Measurements from ENCODE around the gene RBM19. TPM values are rescaled to one million over a fixed set of nuclear protein-coding genes. Genes with fewer than 3 reads are reported as not detected.

The RBM19 gene
- total and polyA plus RNA-seq, 9 donors: 11.6 to 44.0 (median 33.9) TPM

DNA sequence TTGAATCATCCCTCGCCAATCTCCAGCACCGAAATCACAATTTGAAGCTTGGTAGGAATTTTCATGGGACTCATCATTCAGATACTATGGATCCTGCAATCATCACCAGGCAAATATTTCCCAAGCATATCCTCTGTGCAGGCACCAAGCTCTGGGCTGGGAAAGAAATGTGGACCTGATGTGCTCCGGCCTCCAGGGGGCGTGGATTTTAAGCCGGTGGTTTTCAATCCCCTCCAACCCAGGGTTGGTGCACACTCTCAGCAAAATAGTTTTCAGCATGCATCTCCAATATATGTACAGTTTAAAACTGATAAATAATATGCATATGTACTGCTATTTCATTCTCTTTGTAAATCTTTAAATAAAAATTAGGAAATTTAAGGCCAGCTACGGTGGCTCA lies 98.9 kb downstream of the RBM19 start:
- Histone ChIP-seq H3K36me3 (no peaks in the 10 kb centered on the region), H3K27ac (no peak overlapping the region), H3K4me3 (no peak overlapping the region), H3K4me1 (ENCODE audit: insufficient read depth) (no peaks in the 10 kb centered on the region), H3K9me3 (no peaks in the 10 kb centered on the region), H3K27me3 (no peaks in the 10 kb centered on the region)
- no peak for DNase-seq
- TF ChIP-seq POLR2A (IDR thresholded peaks at IDR 0.05): no peak
- WGBS, 3 donors: 88 to 94% (median 89%) methylated on average over 6 of the region's 6 CpGs
- intact Hi-C loops (cut with DNase I): no loop called here

DNA sequence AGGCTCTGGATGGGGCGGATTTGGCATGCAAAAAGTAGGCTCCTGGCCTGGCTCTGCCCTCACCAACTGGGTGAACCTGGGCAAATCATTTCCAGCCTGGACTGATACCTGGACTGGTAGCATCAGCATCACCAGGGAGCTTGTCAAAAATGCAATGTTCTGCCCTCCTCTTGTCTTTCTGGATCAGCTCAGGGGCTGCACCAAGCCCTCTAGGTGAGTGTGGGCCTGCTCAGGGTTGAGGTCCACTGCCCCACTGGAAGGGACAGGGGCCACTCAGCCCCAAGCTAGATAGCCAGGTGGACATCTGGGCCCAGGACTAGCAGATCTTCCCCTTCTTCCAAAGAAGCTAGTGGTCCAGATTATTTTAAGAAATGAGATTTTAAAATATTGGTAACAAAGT lies 99.6 kb downstream of the RBM19 start:
- H3K9me3 ChIP-seq: no peaks in the 10 kb centered on the region
- intact Hi-C loops (cut with DNase I): no loop called here
- TF ChIP-seq EP300 (IDR thresholded peaks at IDR 0.05): no peak
- TF ChIP-seq, protein P1, sequence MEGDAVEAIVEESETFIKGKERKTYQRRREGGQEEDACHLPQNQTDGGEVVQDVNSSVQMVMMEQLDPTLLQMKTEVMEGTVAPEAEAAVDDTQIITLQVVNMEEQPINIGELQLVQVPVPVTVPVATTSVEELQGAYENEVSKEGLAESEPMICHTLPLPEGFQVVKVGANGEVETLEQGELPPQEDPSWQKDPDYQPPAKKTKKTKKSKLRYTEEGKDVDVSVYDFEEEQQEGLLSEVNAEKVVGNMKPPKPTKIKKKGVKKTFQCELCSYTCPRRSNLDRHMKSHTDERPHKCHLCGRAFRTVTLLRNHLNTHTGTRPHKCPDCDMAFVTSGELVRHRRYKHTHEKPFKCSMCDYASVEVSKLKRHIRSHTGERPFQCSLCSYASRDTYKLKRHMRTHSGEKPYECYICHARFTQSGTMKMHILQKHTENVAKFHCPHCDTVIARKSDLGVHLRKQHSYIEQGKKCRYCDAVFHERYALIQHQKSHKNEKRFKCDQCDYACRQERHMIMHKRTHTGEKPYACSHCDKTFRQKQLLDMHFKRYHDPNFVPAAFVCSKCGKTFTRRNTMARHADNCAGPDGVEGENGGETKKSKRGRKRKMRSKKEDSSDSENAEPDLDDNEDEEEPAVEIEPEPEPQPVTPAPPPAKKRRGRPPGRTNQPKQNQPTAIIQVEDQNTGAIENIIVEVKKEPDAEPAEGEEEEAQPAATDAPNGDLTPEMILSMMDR (IDR thresholded peaks at IDR 0.05): no peak
- DNase-seq: no peak
- H3K27ac ChIP-seq: no peak overlapping the region
- H3K4me3 ChIP-seq: no peak overlapping the region
- H3K4me1 ChIP-seq (ENCODE audit: insufficient read depth): no peaks in the 10 kb centered on the region
- no peaks in the 10 kb centered on the region for H3K36me3 ChIP-seq
- H3K27me3 ChIP-seq: no peaks in the 10 kb centered on the region
- 96 to 100% (median 97%) methylated on average over 1 of the region's 1 CpG for WGBS, 3 donors

GRCh38 chr12:113863455-113863845 lies 102.7 kb downstream of the RBM19 start:
- Histone ChIP-seq H3K4me3 (no peak overlapping the region), H3K9me3 (no peaks in the 10 kb centered on the region), H3K36me3 (no peaks in the 10 kb centered on the region), H3K4me1 (ENCODE audit: insufficient read depth) (no peaks in the 10 kb centered on the region), H3K27me3 (no peaks in the 10 kb centered on the region), H3K27ac (no peak overlapping the region)
- 81 to 88% (median 83%) methylated on average over 2 of the region's 2 CpGs for WGBS, 3 donors
- intact Hi-C loops (cut with DNase I): no loop called here
- no peak for TF ChIP-seq EP300 (IDR thresholded peaks at IDR 0.05)
- TF ChIP-seq POLR2A (IDR thresholded peaks at IDR 0.05): no peak
- TF ChIP-seq, protein P1 (IDR thresholded peaks at IDR 0.05): no peak
- DNase-seq: no peak

GRCh38 chr12:113862590-113863454 lies 103.3 kb downstream of the RBM19 start:
- no peak for DNase-seq
- Histone ChIP-seq H3K4me3 (no peak overlapping the region), H3K4me1 (ENCODE audit: insufficient read depth) (no peaks in the 10 kb centered on the region), H3K27me3 (no peaks in the 10 kb centered on the region), H3K9me3 (no peaks in the 10 kb centered on the region), H3K27ac (no peak overlapping the region), H3K36me3 (no peaks in the 10 kb centered on the region)
- 72 to 74% (median 72%) methylated on average over 18 of the region's 18 CpGs for WGBS, 3 donors
- intact Hi-C loops (cut with DNase I): no loop called here
- TF ChIP-seq, protein P1 (IDR thresholded peaks at IDR 0.05): no peak
- no peak for TF ChIP-seq EP300 (IDR thresholded peaks at IDR 0.05)
- TF ChIP-seq POLR2A (IDR thresholded peaks at IDR 0.05): no peak

DNA sequence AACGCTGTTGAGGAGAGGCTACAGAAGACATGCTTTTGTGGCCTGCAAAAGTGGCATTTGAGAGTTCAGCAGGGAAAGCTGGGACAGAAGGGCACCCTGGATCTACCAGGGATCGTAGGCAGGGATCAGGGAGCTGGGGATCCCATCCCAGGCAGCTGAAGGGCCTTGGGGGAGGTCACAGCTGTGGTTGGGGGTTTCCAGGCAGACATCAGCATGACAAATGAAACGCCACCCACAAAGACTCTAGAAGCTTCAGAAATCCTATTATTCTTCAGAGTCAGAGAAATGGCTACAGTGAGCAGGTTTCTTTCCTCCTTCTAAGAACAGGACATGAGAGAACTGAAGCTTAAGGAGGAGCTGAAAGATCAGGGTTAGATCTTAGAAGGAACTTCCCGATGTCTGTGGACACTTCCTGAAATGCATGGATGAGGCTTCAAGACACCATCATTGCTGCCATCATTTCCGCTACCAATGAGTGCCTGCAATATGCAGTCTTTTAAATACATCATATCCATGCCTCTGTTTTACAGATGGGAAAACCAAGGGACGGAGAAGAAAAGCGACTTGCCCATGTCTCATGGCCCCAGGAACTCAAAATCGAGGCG lies 104.3 kb downstream of the RBM19 start:
- Histone ChIP-seq H3K27ac (no peak overlapping the region), H3K36me3 (no peaks in the 10 kb centered on the region), H3K4me3 (no peak overlapping the region), H3K9me3 (no peaks in the 10 kb centered on the region), H3K27me3 (no peaks in the 10 kb centered on the region), H3K4me1 (ENCODE audit: insufficient read depth) (no peaks in the 10 kb centered on the region)
- no peak for DNase-seq
- intact Hi-C loops (cut with DNase I): no loop called here
- WGBS, 3 donors: 93 to 96% (median 94%) methylated on average over 9 of the region's 9 CpGs
- TF ChIP-seq POLR2A (IDR thresholded peaks at IDR 0.05) (no peak), EP300 (IDR thresholded peaks at IDR 0.05) (no peak)
- TF ChIP-seq, protein P1 (IDR thresholded peaks at IDR 0.05): no peak
